Stimulated activated naive CD4-positive, alpha-beta T cell (primary cell): Measurements from ENCODE around the gene FFAR1.

Experiments used
- DNase-seq, 6 experiments: peaks; one replicate each; lab custom pipeline; 2025; lab: John Stamatoyannopoulos, UW

Gene FFAR1

GRCh38 chr19:35314858-35315470, 32.7 kb upstream of the FFAR1 start:
- DNase-seq = no peak

- DNase-seq = no peak
Observed at GRCh38 chr19:35315883-35316282, 31.8 kb upstream of the FFAR1 start.

DNA sequence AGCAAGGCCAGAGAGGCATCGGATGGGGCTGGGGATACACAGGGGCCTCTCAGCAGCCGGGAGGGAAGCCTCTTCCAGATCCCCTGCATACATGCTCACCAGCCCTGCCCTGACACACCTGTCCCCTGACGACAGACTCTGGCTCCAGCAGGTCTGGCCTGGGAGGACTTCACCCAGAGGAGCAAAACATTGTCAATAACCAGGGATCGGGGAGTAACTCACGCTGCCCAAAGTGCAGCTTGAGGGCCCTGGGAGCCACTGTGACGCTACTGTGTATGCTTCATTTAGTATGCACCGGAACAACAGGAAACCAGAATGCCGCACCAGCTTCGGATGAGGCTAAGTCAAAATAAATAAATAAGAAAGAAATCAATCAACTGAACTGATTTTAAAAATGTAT, 31.1 kb upstream of the FFAR1 start:
- no peak for DNase-seq

GRCh38 chr19:35317464-35318043, 30.1 kb upstream of the FFAR1 start:
- no peak for DNase-seq

GRCh38 chr19:35318679-35319448, 28.8 kb upstream of the FFAR1 start:
- DNase-seq = no peak

GRCh38 chr19:35320065-35320713, 27.5 kb upstream of the FFAR1 start:
- DNase-seq = no peak

GRCh38 chr19:35321291-35321690, 26.4 kb upstream of the FFAR1 start:
- DNase-seq = no peak

- DNase-seq = no peak
Observed at GRCh38 chr19:35322014-35322413, 25.7 kb upstream of the FFAR1 start.

- DNase-seq = no peak
Observed at GRCh38 chr19:35327642-35328041, 20.1 kb upstream of the FFAR1 start.

DNA sequence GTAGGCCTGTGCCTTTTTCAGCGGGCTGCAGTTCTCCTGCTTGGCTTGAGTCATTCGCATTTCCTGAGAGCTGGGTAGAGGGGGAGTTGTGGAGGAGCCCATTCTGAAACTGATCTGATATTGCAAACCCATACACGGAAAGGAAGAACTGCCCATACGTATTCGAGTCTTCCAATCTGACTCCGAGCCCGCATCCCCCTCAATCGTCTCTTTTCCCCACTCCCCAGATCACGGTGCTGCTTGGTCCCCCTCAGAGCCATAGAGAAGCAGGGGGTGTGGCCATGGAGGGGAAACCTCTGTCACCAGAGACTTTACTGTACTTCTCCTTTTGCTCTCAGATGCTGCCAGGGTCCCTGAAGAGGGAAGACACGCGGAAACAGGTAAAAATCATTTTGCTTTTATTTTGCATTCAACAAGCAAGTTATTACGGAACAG, 18.8 kb upstream of the FFAR1 start, which contains the start of gene CD22:
Gene CD22 (plus strand): TSS at position 337 of the 435 bp plus-strand sequence. CDS start 2,854 bp downstream, outside the sequence.
- DNase-seq = no peak

DNA sequence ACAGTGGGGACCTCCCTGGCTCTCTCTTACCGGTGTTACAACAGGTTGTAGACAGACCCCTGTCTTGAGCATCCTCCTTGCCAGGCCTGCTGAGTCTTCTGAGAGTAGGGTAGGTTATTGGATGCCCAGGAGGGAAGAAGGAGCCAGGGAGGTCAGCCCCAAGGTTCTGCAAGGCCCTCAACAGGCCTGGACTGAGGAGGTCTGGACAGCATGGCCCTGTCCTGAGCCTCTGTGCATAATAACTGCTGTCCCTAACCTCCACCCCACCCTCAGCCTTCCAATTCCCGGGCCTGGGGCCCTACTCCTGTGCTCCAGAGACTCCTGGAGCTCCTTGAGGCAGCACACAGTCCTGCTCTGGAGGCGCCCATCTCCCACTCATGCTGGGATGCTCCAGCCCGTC, 18.4 kb upstream of the FFAR1 start:
- DNase-seq = no peak

DNA sequence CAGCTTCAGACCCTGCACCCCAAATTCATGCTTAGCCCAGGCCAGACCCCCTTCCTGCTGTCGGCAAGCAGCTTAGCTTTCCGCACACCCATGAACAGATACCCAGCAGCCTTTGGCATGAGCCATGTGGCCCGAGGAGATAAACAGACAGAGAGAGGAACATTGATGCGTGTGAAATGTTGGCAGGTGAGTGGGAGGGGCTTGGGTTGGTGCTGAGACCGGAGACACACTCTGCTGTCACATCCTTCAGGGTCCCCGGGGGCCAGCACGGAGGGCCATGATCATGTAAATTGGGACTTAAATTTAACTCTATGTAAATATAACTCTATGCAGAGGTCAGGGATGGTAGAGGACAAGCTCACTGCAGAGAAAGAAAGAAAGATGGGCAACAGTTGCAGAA, 17.2 kb upstream of the FFAR1 start:
- no peak for DNase-seq

GRCh38 chr19:35331551-35332214, 16.0 kb upstream of the FFAR1 start:
- no peak for DNase-seq

GRCh38 chr19:35332817-35333216, 14.9 kb upstream of the FFAR1 start:
- DNase-seq = peak in 4 of 6 experiments; percentile 3 to 27 (median 20)

- DNase-seq = no peak
Observed at GRCh38 chr19:35334144-35334753, 13.5 kb upstream of the FFAR1 start.

GRCh38 chr19:35336166-35336955, 11.3 kb upstream of the FFAR1 start:
- DNase-seq = no peak

DNA sequence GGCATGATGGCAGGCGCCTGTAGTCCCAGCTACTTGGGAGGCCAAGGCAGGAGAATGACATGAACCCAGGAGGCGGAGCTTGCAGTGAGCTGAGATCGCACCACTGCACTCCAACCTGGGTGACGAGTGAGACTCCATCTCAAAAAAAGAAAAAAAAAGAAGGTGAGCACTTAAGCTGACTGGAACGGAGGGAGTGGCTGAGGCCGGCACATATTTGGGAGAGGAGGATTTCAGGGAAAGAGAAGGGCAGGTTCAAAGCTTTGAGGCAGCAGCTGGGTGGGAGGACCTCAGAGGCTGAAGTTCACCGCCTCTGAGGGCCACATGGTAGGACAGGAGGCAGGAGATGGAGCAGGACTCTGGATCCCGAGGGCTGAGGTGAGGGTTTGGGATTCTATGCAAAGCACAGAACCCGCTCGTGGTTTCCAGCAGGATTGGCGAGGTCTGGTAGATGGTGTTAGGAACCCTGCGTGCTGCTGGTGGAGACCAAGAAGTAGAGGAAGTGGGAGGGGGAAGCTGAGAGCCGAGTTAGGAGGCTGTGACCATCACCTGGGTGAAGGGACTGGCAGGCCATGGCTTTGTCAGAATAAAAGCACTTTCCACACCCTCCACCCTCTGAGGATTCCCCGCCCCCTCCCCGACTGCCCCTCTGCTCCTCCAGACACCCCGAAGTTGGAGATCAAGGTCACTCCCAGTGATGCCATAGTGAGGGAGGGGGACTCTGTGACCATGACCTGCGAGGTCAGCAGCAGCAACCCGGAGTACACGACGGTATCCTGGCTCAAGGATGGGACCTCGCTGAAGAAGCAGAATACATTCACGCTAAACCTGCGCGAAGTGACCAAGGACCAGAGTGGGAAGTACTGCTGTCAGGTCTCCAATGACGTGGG, 10.4 kb upstream of the FFAR1 start:
- no peak for DNase-seq

DNA sequence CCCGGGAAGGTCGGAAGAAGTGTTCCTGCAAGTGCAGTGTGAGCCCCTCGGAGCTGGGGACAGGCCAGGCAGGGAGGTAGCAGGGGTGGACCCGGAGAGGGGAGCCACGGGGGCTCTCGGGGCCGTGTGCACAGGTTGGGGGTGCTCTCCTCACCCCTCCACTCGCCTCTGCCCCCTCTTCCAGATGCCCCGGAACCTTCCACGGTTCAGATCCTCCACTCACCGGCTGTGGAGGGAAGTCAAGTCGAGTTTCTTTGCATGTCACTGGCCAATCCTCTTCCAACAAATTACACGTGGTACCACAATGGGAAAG, 9.8 kb upstream of the FFAR1 start:
- DNase-seq = no peak

DNA sequence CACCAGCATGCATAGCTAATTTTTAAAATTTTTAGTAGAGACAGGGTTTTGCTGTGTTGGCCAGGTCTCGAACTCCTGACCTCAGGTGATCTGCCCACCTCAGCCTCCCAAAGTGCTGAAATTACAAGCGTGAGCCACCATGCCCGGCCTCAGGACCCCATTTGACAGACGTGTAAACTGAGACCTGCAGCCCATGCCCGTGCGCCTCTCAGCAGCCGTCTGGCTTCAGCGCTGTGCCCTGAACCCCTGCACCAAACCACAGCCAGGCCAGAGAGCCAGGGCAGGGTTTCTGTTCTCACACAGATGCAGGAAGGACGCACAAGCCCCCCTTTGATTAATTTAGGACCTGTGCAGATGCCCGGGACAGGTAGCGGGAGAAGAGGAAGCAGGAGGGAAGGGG, 7.3 kb upstream of the FFAR1 start:
- DNase-seq = no peak

- DNase-seq = no peak
Observed at GRCh38 chr19:35341006-35341405, 6.7 kb upstream of the FFAR1 start.
